HepG2 (cell line): Measurements from ENCODE around the gene ZNF581. TPM values are rescaled to one million over a fixed set of nuclear protein-coding genes. Genes with fewer than 3 reads are reported as not detected.

ENCODE experiments used
- CHCHD3 ChIP-seq: sonication (generic); formaldehyde crosslinking; IDR thresholded peaks from 2 replicates; pipeline ENCODE4 v1.8.0; 2022; ENCODE audit warnings: mild to moderate bottlenecking, missing genetic modification reagents, moderate library complexity
- MTF2 ChIP-seq: sonication (generic); formaldehyde crosslinking; IDR thresholded peaks from 2 replicates; pipeline ENCODE4 v1.5.0; 2020; ENCODE audit warnings: missing genetic modification reagents, borderline replicate concordance
- NFIB ChIP-seq: sonication (generic); formaldehyde crosslinking; IDR thresholded peaks from 2 replicates; pipeline ENCODE4 v1.9.0; 2021; ENCODE audit warnings: missing genetic modification reagents, mild to moderate bottlenecking, borderline replicate concordance
- PLRG1 ChIP-seq: fragments of 450-650 bp; conservative IDR thresholded peaks from 2 replicates; pipeline ENCODE4 v1.6.1; 2016
- RBFOX2 ChIP-seq: fragments of 200-400 bp; formaldehyde crosslinking; IDR thresholded peaks from 2 replicates; pipeline ENCODE4 v1.6.1; 2017; ENCODE audit warnings: low read depth, mild to moderate bottlenecking, low read length
- RBM22 ChIP-seq: fragments of 200-400 bp; formaldehyde crosslinking; optimal IDR thresholded peaks from 2 replicates; pipeline ENCODE3; 2017; ENCODE audit warnings: mild to moderate bottlenecking, low read length, moderate library complexity
- RFXAP ChIP-seq: sonication (generic); formaldehyde crosslinking; IDR thresholded peaks from 2 replicates; pipeline ENCODE4 v1.4.0; 2020; ENCODE audit warnings: missing genetic modification reagents, borderline replicate concordance
- ZNF644 ChIP-seq: IDR thresholded peaks from 2 replicates; pipeline ENCODE4 v1.6.1; 2016; ENCODE audit warnings: low read depth
- ZSCAN20 ChIP-seq: sonication (generic); formaldehyde crosslinking; IDR thresholded peaks from 2 replicates; pipeline ENCODE4 v1.4.0; 2020; ENCODE audit warnings: missing genetic modification reagents, mild to moderate bottlenecking, borderline replicate concordance
- ZSCAN9 ChIP-seq: IDR thresholded peaks from 2 replicates; pipeline ENCODE4 v1.6.1; 2016; ENCODE audit warnings: borderline replicate concordance
- polyA plus RNA-seq, 8 experiments: library from polyadenylated mRNA; depleted of rRNA in 3 of 8; stranded (reverse) in 7 of 8; unstranded in 1 of 8; fragments of >200 nt; fragmentation: Illumina TruSeq in 4 of 8; extraction: Trizol in 4 of 8; gene quantifications; 2 replicates each; pipeline versions ENCODE4 v1.2.1 to v1.2.3, GENCODE V29; 2011 to 2016; ENCODE audit warnings: low read depth in 4 of 8, missing spikeins in 1 of 8, mixed read lengths in 1 of 8; ENCODE audit not compliant: insufficient read depth in 1 of 8
- total RNA-seq, 5 experiments: library from RNA; depleted of rRNA; stranded (reverse); fragments of >200 nt; fragmentation: Illumina TruSeq; extraction: Trizol; gene quantifications; 2 replicates each; pipeline ENCODE4 v1.2.3, GENCODE V29; 2016; ENCODE audit warnings: low read depth in 1 of 5
- TF ChIP-seq, protein P1 (sequence below): IDR thresholded peaks from 2 replicates; pipeline ENCODE4 v1.6.1; 2016; ENCODE audit warnings: low read depth, control low read depth
- TF ChIP-seq, protein P2 (sequence below): sonication (generic); formaldehyde crosslinking; IDR thresholded peaks from 2 replicates; pipeline ENCODE4 v1.5.0; 2020; ENCODE audit warnings: mild to moderate bottlenecking, missing genetic modification reagents
- TF ChIP-seq, protein P3 (sequence below): sonication (generic); formaldehyde crosslinking; IDR thresholded peaks from one replicate; pipeline ENCODE4 v1.5.1; 2020; ENCODE audit warnings: mild to moderate bottlenecking, missing genetic modification reagents; ENCODE audit errors: not compliant biosample characterization
- TF ChIP-seq, protein P4 (sequence below): sonication (generic); formaldehyde crosslinking; IDR thresholded peaks from 2 replicates; pipeline ENCODE4 v1.8.0; 2022; ENCODE audit warnings: mild to moderate bottlenecking, missing genetic modification reagents

Gene ZNF581
- total and polyA plus RNA-seq, 2 of the 13 experiments (the other 11 are each of a cell fraction or from before 2014, with no cell fraction given) = 19.6 to 49.5 TPM

DNA sequence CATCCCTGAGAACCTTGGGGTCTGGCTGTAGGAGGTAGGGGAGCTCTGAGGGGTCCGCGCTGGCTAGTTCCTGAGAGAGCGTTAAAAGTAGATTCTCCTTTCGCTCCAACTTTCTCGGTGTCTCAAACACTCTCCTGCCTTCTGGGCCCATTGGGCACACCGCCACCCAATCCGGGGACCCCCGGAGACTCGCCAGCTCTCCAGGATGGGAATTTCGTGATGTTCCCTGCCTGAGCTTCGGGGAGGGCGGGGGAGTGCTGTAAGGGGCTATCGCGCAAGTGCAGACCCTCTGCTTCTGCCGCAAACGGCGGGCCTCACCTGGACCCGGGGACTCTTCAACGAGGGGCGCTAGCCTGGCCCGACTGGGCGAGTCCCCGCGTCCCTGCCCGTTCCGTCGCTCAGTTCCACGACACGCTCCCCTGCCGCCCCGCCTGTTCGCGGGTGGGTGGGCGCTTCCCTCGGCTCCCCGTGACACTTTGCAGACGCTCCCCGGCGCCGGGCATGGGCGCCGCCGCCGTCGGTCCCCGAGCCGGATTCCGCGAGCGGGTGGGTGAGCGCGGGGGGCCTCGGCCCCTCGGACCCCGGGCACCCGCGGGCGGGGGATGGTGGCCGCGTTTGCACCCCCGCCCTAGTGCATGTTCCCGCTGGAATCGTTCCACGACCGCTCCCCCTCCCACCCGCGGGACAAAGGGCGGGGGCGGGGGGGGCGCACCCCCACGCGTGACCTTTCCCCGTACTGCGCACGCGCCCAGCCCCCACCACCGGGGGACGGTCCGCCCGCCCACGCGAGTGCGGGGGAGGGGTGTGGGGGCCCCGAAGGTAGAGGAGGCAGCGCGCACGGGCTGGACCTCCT lies 4.5 kb downstream of the ZNF581 start, which contains the start of gene CCDC106 (continued):
- TF ChIP-seq, protein P1, sequence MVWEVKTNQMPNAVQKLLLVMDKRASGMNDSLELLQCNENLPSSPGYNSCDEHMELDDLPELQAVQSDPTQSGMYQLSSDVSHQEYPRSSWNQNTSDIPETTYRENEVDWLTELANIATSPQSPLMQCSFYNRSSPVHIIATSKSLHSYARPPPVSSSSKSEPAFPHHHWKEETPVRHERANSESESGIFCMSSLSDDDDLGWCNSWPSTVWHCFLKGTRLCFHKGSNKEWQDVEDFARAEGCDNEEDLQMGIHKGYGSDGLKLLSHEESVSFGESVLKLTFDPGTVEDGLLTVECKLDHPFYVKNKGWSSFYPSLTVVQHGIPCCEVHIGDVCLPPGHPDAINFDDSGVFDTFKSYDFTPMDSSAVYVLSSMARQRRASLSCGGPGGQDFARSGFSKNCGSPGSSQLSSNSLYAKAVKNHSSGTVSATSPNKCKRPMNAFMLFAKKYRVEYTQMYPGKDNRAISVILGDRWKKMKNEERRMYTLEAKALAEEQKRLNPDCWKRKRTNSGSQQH (CRISPR knock-in tag) = no peak
- TF ChIP-seq CHCHD3 = no peak
- TF ChIP-seq, protein P2, sequence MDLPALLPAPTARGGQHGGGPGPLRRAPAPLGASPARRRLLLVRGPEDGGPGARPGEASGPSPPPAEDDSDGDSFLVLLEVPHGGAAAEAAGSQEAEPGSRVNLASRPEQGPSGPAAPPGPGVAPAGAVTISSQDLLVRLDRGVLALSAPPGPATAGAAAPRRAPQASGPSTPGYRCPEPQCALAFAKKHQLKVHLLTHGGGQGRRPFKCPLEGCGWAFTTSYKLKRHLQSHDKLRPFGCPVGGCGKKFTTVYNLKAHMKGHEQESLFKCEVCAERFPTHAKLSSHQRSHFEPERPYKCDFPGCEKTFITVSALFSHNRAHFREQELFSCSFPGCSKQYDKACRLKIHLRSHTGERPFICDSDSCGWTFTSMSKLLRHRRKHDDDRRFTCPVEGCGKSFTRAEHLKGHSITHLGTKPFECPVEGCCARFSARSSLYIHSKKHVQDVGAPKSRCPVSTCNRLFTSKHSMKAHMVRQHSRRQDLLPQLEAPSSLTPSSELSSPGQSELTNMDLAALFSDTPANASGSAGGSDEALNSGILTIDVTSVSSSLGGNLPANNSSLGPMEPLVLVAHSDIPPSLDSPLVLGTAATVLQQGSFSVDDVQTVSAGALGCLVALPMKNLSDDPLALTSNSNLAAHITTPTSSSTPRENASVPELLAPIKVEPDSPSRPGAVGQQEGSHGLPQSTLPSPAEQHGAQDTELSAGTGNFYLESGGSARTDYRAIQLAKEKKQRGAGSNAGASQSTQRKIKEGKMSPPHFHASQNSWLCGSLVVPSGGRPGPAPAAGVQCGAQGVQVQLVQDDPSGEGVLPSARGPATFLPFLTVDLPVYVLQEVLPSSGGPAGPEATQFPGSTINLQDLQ = 0 out of 2 replicates have a peak, but pooled peaks have one; percentile 23
- TF ChIP-seq RFXAP (CRISPR knock-in tag) = no peak
- no peak for TF ChIP-seq RBM22
- TF ChIP-seq, protein P3, sequence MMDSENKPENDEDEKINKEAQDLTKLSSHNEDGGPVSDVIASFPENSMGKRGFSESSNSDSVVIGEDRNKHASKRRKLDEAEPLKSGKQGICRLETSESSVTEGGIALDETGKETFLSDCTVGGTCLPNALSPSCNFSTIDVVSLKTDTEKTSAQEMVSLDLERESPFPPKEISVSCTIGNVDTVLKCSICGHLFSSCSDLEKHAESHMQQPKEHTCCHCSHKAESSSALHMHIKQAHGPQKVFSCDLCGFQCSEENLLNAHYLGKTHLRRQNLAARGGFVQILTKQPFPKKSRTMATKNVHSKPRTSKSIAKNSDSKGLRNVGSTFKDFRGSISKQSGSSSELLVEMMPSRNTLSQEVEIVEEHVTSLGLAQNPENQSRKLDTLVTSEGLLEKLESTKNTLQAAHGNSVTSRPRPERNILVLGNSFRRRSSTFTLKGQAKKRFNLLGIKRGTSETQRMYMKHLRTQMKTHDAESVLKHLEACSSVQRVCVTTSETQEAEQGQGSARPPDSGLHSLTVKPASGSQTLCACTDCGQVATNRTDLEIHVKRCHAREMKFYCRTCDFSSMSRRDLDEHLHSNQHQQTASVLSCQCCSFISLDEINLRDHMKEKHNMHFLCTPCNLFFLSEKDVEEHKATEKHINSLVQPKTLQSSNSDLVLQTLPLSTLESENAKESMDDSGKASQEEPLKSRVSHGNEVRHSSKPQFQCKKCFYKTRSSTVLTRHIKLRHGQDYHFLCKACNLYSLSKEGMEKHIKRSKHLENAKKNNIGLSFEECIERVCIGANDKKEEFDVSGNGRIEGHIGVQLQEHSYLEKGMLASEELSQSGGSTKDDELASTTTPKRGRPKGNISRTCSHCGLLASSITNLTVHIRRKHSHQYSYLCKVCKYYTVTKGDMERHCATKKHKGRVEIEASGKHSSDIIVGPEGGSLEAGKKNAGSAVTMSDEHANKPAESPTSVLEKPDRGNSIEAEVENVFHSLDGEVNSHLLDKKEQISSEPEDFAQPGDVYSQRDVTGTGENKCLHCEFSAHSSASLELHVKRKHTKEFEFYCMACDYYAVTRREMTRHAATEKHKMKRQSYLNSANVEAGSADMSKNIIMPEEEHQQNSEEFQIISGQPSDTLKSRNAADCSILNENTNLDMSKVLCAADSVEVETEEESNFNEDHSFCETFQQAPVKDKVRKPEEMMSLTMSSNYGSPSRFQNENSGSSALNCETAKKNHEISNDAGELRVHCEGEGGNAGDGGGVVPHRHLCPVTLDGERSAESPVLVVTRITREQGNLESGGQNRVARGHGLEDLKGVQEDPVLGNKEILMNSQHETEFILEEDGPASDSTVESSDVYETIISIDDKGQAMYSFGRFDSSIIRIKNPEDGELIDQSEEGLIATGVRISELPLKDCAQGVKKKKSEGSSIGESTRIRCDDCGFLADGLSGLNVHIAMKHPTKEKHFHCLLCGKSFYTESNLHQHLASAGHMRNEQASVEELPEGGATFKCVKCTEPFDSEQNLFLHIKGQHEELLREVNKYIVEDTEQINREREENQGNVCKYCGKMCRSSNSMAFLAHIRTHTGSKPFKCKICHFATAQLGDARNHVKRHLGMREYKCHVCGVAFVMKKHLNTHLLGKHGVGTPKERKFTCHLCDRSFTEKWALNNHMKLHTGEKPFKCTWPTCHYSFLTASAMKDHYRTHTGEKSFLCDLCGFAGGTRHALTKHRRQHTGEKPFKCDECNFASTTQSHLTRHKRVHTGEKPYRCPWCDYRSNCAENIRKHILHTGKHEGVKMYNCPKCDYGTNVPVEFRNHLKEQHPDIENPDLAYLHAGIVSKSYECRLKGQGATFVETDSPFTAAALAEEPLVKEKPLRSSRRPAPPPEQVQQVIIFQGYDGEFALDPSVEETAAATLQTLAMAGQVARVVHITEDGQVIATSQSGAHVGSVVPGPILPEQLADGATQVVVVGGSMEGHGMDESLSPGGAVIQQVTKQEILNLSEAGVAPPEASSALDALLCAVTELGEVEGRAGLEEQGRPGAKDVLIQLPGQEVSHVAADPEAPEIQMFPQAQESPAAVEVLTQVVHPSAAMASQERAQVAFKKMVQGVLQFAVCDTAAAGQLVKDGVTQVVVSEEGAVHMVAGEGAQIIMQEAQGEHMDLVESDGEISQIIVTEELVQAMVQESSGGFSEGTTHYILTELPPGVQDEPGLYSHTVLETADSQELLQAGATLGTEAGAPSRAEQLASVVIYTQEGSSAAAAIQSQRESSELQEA (CRISPR knock-in tag) = no peak
- TF ChIP-seq, protein P4, sequence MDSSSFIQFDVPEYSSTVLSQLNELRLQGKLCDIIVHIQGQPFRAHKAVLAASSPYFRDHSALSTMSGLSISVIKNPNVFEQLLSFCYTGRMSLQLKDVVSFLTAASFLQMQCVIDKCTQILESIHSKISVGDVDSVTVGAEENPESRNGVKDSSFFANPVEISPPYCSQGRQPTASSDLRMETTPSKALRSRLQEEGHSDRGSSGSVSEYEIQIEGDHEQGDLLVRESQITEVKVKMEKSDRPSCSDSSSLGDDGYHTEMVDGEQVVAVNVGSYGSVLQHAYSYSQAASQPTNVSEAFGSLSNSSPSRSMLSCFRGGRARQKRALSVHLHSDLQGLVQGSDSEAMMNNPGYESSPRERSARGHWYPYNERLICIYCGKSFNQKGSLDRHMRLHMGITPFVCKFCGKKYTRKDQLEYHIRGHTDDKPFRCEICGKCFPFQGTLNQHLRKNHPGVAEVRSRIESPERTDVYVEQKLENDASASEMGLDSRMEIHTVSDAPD (CRISPR knock-in tag) = no peak
- 0 out of 2 replicates have a peak, but pooled peaks have one; percentile 30 for TF ChIP-seq ZSCAN20 (CRISPR knock-in tag)
- TF ChIP-seq ZNF644 (CRISPR knock-in tag) = no peak
- no peak for TF ChIP-seq PLRG1
- TF ChIP-seq ZSCAN9 (CRISPR knock-in tag) = no peak
- no peak for TF ChIP-seq NFIB
- TF ChIP-seq MTF2 (CRISPR knock-in tag) = no peak
- TF ChIP-seq RBFOX2 = peak; percentile 76
